ENCODE measurements around the gene TRAPPC11. TPM values are rescaled to one million over a fixed set of nuclear protein-coding genes. Genes with fewer than 3 reads are reported as not detected.
"Not testable (repeated sequence)": the region's sequence is repeated elsewhere in the genome, so short reads cannot be mapped to it uniquely, and the experiment has no call there.

TRAPPC11 gene
- total RNA-seq, 4 donors from 2014 or later = 34.6 to 84.1 (median 41.8) TPM

- Histone ChIP-seq H3K9me3 (no peaks in the 10 kb centered on the region), H3K27ac (peak overlapping the region; percentile 39 to 65 (median 44)), H3K36me3 (no peaks in the 10 kb centered on the region), H3K4me1 (peaks cover 0 to 5% of the 10 kb centered on the region in 2 donors), H3K4me3 (replicated peaks in 1 of 3) (peak overlapping the region; percentile 3 to 60 (median 35)), H3K27me3 (no peaks in the 10 kb centered on the region)
- intact Hi-C loops (cut with DNase I) = no loop called here
- peak in 1 of 2 donors; percentile 13 for TF ChIP-seq POLR2A (IDR thresholded peaks at IDR 0.05)
- peak in 2 of 6 experiments; percentile 17 to 24 for TF ChIP-seq CTCF (IDR thresholded peaks at IDR 0.05)
- DNase-seq = peak; percentile 69 to 73
- WGBS, 2 donors = 13 to 45% methylated on average over 6 to 25 of the region's 70 CpGs
Observed at GRCh38 chr4:183722731-183723560, 63.9 kb downstream of the TRAPPC11 start.

DNA sequence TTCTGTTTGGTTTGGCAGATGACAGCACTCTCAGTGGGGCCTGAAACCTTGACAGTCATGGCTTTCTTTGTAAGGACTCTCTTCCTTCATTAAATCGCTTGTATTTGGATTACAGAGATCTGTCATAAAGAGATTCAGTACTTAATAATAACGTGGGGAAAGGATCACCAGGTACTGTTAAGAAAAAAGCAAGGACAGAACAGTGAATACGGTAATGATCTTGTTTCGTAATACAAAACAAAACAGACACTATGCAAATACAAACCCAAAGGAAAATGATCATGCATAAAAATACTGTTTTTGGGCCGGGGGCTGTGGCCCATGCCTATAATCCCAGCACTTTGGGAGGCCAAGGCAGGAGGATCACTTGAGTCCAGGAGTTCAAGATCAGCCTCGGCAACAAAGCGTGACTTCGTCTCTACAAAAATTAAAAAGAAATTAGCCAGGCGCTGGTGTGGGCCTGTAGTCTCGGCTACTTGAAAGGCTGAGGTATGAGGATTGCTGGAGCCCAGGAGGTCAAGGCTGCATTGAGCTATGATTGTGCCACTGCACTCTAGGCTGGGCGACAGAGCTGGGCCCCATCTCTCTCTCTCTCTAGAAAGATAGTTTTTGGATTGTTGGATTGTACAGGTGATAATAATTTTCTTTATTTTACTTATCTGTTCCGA lies 64.6 kb downstream of the TRAPPC11 start:
- no peak overlapping the region for H3K4me3 ChIP-seq (replicated peaks in 1 of 3)
- peaks cover 0 to 5% of the 10 kb centered on the region in 2 donors for H3K4me1 ChIP-seq
- intact Hi-C loops (cut with DNase I) = no loop called here
- H3K36me3 ChIP-seq = no peaks in the 10 kb centered on the region
- no peaks in the 10 kb centered on the region for H3K27me3 ChIP-seq
- WGBS, 2 donors = 85% methylated on average over 12 of the region's 12 CpGs
- H3K9me3 ChIP-seq = no peaks in the 10 kb centered on the region
- peak overlapping the region in 1 of 3 donors; percentile 65 for H3K27ac ChIP-seq
- no peak for TF ChIP-seq CTCF (IDR thresholded peaks at IDR 0.05)
- TF ChIP-seq POLR2A (IDR thresholded peaks at IDR 0.05) = no peak
- DNase-seq = no peak

GRCh38 chr4:183725585-183725984 lies 66.5 kb downstream of the TRAPPC11 start:
- H3K4me1 ChIP-seq; H3K27ac ChIP-seq; H3K36me3 ChIP-seq; H3K9me3 ChIP-seq; H3K27me3 ChIP-seq; DNase-seq; intact Hi-C loops (cut with DNase I); H3K4me3 ChIP-seq (replicated peaks in 1 of 3): not testable (repeated sequence)
- 75 to 79% methylated on average over 5 of the region's 5 CpGs for WGBS, 2 donors

GRCh38 chr4:183727482-183727881 lies 68.4 kb downstream of the TRAPPC11 start:
- WGBS, 2 donors = 91% methylated on average over 5 of the region's 5 CpGs
- peaks cover 0 to 5% of the 10 kb centered on the region in 2 donors for H3K4me1 ChIP-seq
- no peak overlapping the region for H3K27ac ChIP-seq
- no peaks in the 10 kb centered on the region for H3K9me3 ChIP-seq
- TF ChIP-seq CTCF (IDR thresholded peaks at IDR 0.05) (no peak), POLR2A (IDR thresholded peaks at IDR 0.05) (no peak)
- no peak for DNase-seq
- H3K36me3 ChIP-seq = no peaks in the 10 kb centered on the region
- no peak overlapping the region for H3K4me3 ChIP-seq (replicated peaks in 1 of 3)
- no peaks in the 10 kb centered on the region for H3K27me3 ChIP-seq
- intact Hi-C loops (cut with DNase I) = no loop called here

DNA sequence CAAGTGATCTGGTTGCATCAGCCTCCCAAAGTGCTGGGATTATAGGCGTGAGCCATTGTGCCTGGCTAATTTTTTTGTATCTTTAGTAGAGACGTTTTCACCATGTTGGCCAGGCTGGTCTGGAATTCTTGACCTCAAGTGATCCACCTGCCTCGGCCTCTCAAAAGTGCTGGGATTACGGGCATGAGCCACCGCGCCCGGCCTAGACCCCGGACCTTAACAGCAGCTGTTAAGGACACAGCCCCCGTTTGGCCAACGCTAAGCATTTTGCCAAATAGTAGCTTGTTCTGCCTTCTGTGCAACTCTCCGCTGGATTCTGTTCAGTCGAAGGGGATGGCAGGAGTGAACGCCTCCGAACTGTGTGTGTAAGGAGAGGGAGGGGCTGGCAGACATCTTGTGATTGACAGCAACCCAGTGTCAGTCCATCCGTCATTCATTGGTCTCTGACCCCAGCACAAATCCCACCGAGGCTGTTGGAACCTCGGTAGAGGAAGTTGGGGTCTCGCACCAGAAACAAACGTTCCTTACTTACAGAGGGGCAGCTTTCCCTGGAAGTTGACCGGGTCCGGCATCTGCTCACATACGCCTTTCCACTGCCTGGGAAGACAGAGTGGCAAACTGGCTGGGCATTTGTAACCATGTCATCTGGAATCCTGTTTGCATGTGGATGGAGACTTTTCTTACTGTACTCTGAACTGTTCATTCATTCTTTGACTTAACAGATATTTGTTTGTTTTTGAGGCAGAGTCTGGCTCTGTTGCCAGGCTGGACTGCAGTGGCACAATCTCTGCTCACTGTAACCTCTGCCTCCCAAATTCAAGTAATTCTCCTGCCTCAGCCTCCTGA lies 69.4 kb downstream of the TRAPPC11 start:
- Histone ChIP-seq H3K4me3 (replicated peaks in 1 of 3) (no peak overlapping the region), H3K9me3 (no peaks in the 10 kb centered on the region), H3K4me1 (no peaks in the 10 kb centered on the region), H3K36me3 (no peaks in the 10 kb centered on the region), H3K27ac (no peak overlapping the region), H3K27me3 (no peaks in the 10 kb centered on the region)
- no peak for DNase-seq
- 77 to 92% methylated on average over 15 to 22 of the region's 22 CpGs for WGBS, 2 donors
- intact Hi-C loops (cut with DNase I) = no loop called here
- no peak for TF ChIP-seq CTCF (IDR thresholded peaks at IDR 0.05)
- no peak for TF ChIP-seq POLR2A (IDR thresholded peaks at IDR 0.05)

Data from thyroid gland (tissue), 4 donors.